KOPT-K1 (cell line): ENCODE results near the gene RBM19.

Experiments
- H3K27ac ChIP-seq: fragments of 200-600 bp; sonication (generic); 2 replicates; pipeline ENCODE4 v1.5.1; 2016; ENCODE audit warnings: antibody characterized with exemption, mild to moderate bottlenecking, low read depth, low read length; ENCODE audit not compliant: poor library complexity, severe bottlenecking
- H3K36me3 ChIP-seq: fragments of 200-600 bp; sonication (generic); 2 replicates; pipeline ENCODE4 v1.5.1; 2017; ENCODE audit warnings: antibody characterized with exemption, mild to moderate bottlenecking, low read length, moderate library complexity; ENCODE audit not compliant: insufficient read depth
- H3K9me3 ChIP-seq: fragments of 200-600 bp; sonication (generic); 2 replicates; pipeline ENCODE4 v1.5.1; 2017; ENCODE audit warnings: antibody characterized with exemption, low read length, mild to moderate bottlenecking; ENCODE audit not compliant: insufficient read depth, poor library complexity, severe bottlenecking

The RBM19 gene

GRCh38 chr12:113863455-113863845, 102.7 kb downstream of the RBM19 start:
- Histone ChIP-seq H3K27ac (no peak overlapping the region), H3K9me3 (no peaks in the 10 kb centered on the region), H3K36me3 (peaks cover 7% of the 10 kb centered on the region; the same call in 1 of the 2 replicates)

DNA sequence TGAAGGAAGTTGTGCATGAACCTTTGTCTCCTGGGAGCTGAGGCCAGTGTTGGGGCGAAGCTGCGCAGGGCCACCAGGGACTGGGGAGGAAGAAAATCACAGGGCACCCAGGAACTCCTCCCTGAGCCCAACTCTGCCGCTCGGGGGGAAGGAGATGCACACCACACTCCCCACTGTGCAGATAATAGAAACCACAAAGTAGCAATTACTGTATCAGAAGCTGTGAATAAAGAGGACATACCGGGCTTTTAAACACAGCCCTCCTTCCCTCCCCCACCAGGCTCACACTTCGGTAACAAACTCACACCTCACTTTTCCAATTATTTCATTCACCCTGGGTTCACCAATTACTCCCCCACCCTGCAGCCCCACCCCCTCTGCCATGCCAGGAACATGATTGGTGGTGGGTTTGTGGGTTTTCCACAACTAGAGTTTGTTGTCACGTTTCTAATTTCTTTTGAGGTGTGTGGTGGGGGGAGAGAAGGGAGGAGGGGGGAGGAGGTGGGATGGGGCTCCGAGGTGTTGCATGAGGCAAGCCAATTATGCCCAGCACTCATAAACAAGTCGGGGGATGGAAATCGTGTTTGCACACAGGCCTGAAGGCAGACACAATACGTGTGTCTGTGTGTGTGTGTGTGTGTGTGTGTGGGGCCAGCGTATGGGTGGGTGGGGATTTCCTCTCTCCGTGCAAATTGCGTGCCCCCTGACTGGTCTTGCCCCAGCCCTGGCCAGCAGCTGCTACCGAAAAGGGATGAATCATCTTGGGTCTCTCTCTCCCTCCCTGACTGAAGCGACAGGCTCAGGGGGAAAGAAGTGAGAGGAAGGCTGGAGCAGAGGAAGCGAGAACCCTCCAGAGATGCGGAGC, 103.3 kb downstream of the RBM19 start:
- peaks cover 13% of the 10 kb centered on the region; the same call in 1 of the 2 replicates for H3K36me3 ChIP-seq
- H3K27ac ChIP-seq = no peak overlapping the region
- no peaks in the 10 kb centered on the region for H3K9me3 ChIP-seq

DNA sequence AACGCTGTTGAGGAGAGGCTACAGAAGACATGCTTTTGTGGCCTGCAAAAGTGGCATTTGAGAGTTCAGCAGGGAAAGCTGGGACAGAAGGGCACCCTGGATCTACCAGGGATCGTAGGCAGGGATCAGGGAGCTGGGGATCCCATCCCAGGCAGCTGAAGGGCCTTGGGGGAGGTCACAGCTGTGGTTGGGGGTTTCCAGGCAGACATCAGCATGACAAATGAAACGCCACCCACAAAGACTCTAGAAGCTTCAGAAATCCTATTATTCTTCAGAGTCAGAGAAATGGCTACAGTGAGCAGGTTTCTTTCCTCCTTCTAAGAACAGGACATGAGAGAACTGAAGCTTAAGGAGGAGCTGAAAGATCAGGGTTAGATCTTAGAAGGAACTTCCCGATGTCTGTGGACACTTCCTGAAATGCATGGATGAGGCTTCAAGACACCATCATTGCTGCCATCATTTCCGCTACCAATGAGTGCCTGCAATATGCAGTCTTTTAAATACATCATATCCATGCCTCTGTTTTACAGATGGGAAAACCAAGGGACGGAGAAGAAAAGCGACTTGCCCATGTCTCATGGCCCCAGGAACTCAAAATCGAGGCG, 104.3 kb downstream of the RBM19 start:
- H3K9me3 ChIP-seq = no peaks in the 10 kb centered on the region
- H3K36me3 ChIP-seq = peaks cover 23% of the 10 kb centered on the region; the same call in 1 of the 2 replicates
- H3K27ac ChIP-seq = no peak overlapping the region

DNA sequence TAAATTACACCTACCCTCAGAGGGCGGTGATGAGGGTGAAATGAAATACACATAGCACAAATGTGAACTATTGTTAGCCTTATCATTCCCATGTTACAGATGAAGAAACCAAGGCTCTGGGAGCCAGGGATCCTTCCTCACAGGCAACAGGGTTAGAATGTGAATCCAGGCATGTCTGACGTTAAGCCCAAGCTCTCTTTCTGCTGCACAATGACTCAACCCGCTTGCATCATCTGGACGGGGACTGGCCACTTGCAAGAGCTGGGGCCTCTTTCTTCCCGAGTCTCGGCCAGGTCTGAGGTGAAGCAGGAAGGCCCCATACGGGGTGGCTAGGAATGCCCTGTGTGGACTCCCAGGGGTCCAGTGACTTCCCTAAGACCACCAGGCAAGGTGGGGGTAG, 105.2 kb downstream of the RBM19 start:
- no peak overlapping the region for H3K27ac ChIP-seq
- H3K9me3 ChIP-seq = no peaks in the 10 kb centered on the region
- peaks cover 32% of the 10 kb centered on the region; the same call in 1 of the 2 replicates for H3K36me3 ChIP-seq

DNA sequence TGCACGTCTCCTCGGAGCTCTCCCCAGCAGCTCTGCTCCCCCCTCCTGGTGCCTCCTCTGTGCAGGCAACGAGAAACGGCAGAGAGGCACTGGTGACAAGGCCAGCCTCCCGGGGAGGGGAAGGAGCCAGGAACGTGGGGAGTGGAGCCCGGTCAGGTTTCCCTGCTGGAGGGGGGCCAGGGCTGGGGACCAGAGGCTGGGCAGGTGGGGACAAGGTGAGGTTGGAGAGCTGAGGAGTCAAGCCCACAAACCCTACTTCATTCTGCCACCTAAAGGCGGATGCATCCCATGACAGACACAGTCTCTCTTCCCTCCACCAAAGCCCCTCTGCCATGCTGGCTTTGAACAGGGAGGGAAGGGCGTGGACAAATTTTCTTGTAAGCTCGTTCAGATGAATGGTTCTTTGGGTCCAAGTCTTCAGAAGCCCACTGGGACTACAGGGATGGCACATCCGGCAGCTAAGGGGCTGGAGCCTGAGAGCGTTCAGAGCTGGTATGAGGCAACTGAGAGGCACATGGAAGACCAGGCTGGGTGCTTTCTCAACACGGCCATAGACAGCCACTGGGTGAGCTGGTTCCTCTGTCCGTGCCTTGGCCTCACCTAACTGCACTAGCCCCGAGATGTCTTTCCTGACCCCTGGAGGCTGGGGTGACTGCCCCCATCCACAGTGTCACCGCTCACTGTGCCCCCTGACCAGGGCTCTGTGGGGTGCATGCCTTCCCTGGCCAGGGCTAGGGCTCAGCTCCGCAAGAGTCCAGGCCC, 105.9 kb downstream of the RBM19 start:
- Histone ChIP-seq H3K27ac (no peak overlapping the region), H3K36me3 (peaks cover 33% of the 10 kb centered on the region; the same call in 1 of the 2 replicates), H3K9me3 (no peaks in the 10 kb centered on the region)

- Histone ChIP-seq H3K9me3 (no peaks in the 10 kb centered on the region), H3K27ac (no peak overlapping the region), H3K36me3 (peaks cover 37% of the 10 kb centered on the region; the same call in 1 of the 2 replicates)
Observed at GRCh38 chr12:113858841-113859386, 107.2 kb downstream of the RBM19 start.

- peaks cover 37% of the 10 kb centered on the region; the same call in 1 of the 2 replicates for H3K36me3 ChIP-seq
- no peaks in the 10 kb centered on the region for H3K9me3 ChIP-seq
- no peak overlapping the region for H3K27ac ChIP-seq
Observed at GRCh38 chr12:113857371-113857770, 108.8 kb downstream of the RBM19 start.

DNA sequence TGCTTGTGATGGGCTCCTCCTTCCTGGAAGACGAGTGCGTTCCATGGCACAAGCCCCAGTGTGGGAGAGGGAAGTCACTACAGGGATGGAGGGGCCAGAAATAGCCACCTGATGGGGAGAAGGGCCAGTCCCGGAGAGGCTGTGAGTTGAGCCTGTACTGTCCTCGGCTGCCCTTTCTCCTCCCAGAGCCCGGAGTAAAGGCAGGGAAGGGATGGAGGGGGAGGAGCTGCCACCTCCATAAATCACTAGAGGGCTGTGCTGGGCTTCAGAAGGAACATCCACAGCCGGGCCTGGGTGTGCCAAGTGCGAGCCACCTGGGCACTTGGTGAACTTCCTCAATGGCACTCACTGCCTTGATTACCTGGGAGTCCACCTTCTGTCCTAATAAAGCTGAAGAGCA, 110.1 kb downstream of the RBM19 start:
- no peaks in the 10 kb centered on the region for H3K9me3 ChIP-seq
- no peak overlapping the region for H3K27ac ChIP-seq
- peaks cover 34% of the 10 kb centered on the region; the same call in 1 of the 2 replicates for H3K36me3 ChIP-seq

GRCh38 chr12:113854385-113855142, 111.6 kb downstream of the RBM19 start:
- Histone ChIP-seq H3K27ac (no peak overlapping the region), H3K36me3 (peaks cover 33% of the 10 kb centered on the region; the same call in 1 of the 2 replicates), H3K9me3 (no peaks in the 10 kb centered on the region)

DNA sequence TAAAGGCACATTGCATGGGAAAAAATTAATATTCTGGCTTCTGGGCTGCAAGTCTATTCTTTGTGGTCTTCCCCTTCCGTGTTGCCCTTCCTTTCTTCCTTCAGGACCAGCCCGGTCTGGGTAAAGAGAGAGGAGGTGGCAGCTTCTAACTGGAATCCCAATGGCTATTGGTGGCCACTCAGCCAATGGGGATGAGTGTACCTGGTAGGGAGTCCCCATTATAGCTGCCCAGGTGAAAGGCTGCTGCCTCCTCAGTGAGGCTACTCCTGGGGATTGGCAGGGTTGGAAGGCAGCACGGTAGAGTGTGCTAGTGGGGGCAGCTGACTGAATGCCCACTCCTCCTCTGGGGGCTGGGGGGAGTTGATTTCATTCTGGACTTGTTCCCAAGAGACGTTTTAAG, 112.6 kb downstream of the RBM19 start:
- Histone ChIP-seq H3K36me3 (peaks cover 31% of the 10 kb centered on the region; the same call in 1 of the 2 replicates), H3K27ac (no peak overlapping the region), H3K9me3 (no peaks in the 10 kb centered on the region)

DNA sequence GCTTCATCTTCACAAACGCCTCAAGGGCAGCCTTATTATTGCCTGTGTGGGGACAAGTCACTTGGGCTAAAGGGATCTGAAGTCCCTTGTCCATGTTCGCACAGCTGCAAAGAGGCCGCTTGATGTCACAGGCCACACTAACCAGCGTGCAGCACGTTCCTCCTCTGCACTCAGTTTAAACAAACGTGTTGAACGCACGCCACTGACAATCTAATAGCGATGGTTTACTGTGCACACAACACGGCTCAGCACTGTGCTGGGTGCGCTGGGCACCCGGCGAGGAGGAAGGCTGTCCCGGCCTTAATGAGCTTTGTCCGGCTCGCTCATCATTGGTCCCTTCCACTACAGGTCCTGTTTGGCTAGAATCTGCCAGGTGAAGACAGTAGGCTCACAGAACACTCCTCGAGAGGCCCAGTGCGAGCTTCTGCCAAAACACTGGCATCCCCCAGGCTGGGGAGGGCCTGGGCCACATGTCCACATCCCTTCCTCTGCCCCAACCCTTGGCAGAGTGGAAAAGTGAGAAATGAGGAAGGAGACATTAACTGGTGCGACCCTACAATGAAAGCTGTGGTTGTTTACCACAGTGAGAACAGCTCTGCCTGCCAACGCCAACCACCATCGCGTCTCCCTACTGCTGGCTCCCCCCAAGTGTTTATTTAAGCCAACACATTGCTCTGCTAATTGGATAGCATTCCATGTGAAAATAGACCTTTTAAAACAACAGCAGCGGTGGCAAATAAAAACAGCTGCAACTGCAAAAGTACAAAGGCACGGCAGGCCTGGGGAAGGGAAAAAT, 113.2 kb downstream of the RBM19 start:
- no peak overlapping the region for H3K27ac ChIP-seq
- H3K36me3 ChIP-seq = peaks cover 25% of the 10 kb centered on the region; the same call in 1 of the 2 replicates

GRCh38 chr12:113852264-113852663, 113.9 kb downstream of the RBM19 start:
- Histone ChIP-seq H3K9me3 (no peaks in the 10 kb centered on the region), H3K27ac (no peak overlapping the region)

More for the DNA sequence above, 113.2 kb downstream of the RBM19 start:
- H3K9me3 ChIP-seq = no peaks in the 10 kb centered on the region

DNA sequence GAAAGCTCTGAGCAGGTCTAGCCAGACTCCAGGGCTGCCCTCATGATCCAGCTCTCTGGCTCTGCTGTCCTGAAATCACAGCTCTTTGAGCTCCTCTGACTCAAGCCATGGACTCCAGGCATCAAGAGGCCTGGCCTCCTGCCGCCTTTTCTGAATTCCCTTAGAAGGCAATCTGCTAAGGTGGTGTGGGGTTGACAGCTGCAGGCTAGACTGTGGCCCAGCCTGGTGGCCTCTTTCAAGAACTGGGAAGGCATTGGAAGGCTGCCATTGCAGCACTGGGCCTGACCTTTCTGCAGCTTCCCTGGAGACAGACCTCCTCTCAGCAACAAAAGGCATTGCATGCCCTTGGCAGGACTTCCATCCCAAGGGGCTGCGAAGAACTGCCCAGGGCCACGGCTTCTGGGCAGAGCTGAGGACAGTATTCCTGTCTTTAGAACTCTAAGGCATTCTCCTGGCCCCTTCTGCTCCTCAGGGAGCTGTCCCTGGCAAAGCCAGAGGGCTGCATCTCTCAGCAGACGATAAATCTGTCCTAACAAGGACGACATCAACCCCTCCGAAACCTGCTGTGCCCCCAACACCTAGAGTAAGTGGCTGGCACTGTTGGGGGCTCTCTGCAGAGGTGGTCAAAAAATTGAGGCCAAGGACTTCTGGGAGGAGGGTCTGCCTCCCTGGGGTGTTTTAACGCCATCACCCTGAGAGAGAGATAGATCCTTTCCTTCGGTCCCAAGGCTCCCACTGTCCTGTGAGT, 115.6 kb downstream of the RBM19 start:
- Histone ChIP-seq H3K27ac (no peak overlapping the region), H3K9me3 (no peaks in the 10 kb centered on the region), H3K36me3 (peaks cover 9% of the 10 kb centered on the region; the same call in 1 of the 2 replicates)

More at GRCh38 chr12:113852264-113852663, 113.9 kb downstream of the RBM19 start:
- peaks cover 19% of the 10 kb centered on the region; the same call in 1 of the 2 replicates for H3K36me3 ChIP-seq
